K562 (cell line): ENCODE results near the gene TBCCD1. TPM values are rescaled to one million over a fixed set of nuclear protein-coding genes. Genes with fewer than 3 reads are reported as not detected.

Experiments
- CBFA2T3 ChIP-seq: fragments of 450-650 bp; IDR thresholded peaks from 2 replicates; pipeline ENCODE4 v1.6.1; 2017
- CEBPB ChIP-seq: fragments of 450-650 bp; IDR thresholded peaks from 2 replicates; pipeline ENCODE4 v1.6.1; 2016; ENCODE audit warnings: missing genetic modification characterization, missing compliant biosample characterization
- DPF2 ChIP-seq: fragments of 450-650 bp; IDR thresholded peaks from 2 replicates; pipeline ENCODE4 v1.6.1; 2016
- JUN ChIP-seq, 2 experiments: sonication (generic) in 1 of 2; formaldehyde crosslinking in 1 of 2; IDR thresholded peaks; 2 replicates each; pipeline versions ENCODE4 v1.6.1 to v1.8.0; 2012 to 2022; ENCODE audit warnings: borderline replicate concordance in 2 of 2, mild to moderate bottlenecking in 2 of 2, improper control_type of control experiment in 1 of 2, low read depth in 1 of 2, low read length in 1 of 2, missing genetic modification reagents in 1 of 2
- KDM1A ChIP-seq, 2 experiments: fragments of 450-650 bp; IDR thresholded peaks; 2 replicates each; pipeline ENCODE4 v1.6.1; 2016; ENCODE audit warnings: mild to moderate bottlenecking in 2 of 2
- MEIS2 ChIP-seq: fragments of 450-650 bp; IDR thresholded peaks from 2 replicates; pipeline ENCODE4 v1.6.1; 2014; ENCODE audit warnings: mild to moderate bottlenecking; ENCODE audit not compliant: partially characterized antibody
- MYNN ChIP-seq, 2 experiments: sonication (generic); formaldehyde crosslinking in 1 of 2; IDR thresholded peaks; 2 replicates each; pipeline versions ENCODE4 v1.5.0 to v1.6.1; 2016 to 2020; ENCODE audit warnings: antibody characterized with exemption in 1 of 2, missing genetic modification reagents in 1 of 2
- SOX6 ChIP-seq: fragments of 450-650 bp; IDR thresholded peaks from 2 replicates; pipeline ENCODE4 v1.6.1; 2014; ENCODE audit warnings: mild to moderate bottlenecking
- SPI1 ChIP-seq: IDR thresholded peaks from 2 replicates; pipeline ENCODE4 v1.6.1; 2011; ENCODE audit warnings: low read depth, low read length, control low read depth, borderline replicate concordance
- ZEB2 ChIP-seq: fragments of 450-650 bp; IDR thresholded peaks from 2 replicates; pipeline ENCODE4 v1.6.1; 2016
- ZKSCAN1 ChIP-seq: fragments of 150-350 bp; IDR thresholded peaks from 2 replicates; pipeline ENCODE4 v1.6.1; 2016; ENCODE audit warnings: low read depth, low read length
- ZNF12 ChIP-seq: sonication (generic); formaldehyde crosslinking; IDR thresholded peaks from 2 replicates; pipeline ENCODE4 v1.4.0; 2020; ENCODE audit warnings: mild to moderate bottlenecking, missing genetic modification reagents
- polyA plus RNA-seq, 8 experiments: library from polyadenylated mRNA; depleted of rRNA in 4 of 8; stranded (reverse) in 5 of 8; unstranded in 3 of 8; fragments of >200 nt; fragmentation: Nextera tagmentation in 2 of 8; fragmentation: Illumina TruSeq in 1 of 8; extraction: Ambion mirVana in 2 of 8; extraction: Trizol in 1 of 8; gene quantifications; 2 replicates each; pipeline versions ENCODE4 v1.2.1 to v1.2.3, GENCODE V29; 2011 to 2014; ENCODE audit warnings: inconsistent platforms in 1 of 8, missing spikeins in 1 of 8
- total RNA-seq, 7 experiments: library from RNA; depleted of rRNA in 6 of 7; stranded (reverse); fragments of >200 nt in 6 of 7; fragmentation: Illumina TruSeq in 2 of 7; extraction: Trizol in 2 of 7; gene quantifications; 2 replicates each; pipeline versions ENCODE4 v1.2.1 to v1.2.3, GENCODE V29; 2011 to 2021; ENCODE audit warnings: low replicate concordance in 1 of 7
- TF ChIP-seq, protein P1 (sequence below), 2 experiments: IDR thresholded peaks in 1 of 2; conservative IDR thresholded peaks in 1 of 2; 2 replicates each; pipeline ENCODE4 v1.6.1; 2016; ENCODE audit warnings: low read depth in 2 of 2, mild to moderate bottlenecking in 1 of 2, missing compliant biosample characterization in 1 of 2, missing genetic modification characterization in 1 of 2, moderate library complexity in 1 of 2
- TF ChIP-seq, protein P2 (sequence below): fragments of 450-650 bp; IDR thresholded peaks from 2 replicates; pipeline ENCODE4 v1.6.1; 2016

Gene TBCCD1
- total and polyA plus RNA-seq, 9 of the 15 experiments (the other 6 are each of a cell fraction or from before 2014, with no cell fraction given): 17.7 to 31.1 (median 21.2) TPM

DNA sequence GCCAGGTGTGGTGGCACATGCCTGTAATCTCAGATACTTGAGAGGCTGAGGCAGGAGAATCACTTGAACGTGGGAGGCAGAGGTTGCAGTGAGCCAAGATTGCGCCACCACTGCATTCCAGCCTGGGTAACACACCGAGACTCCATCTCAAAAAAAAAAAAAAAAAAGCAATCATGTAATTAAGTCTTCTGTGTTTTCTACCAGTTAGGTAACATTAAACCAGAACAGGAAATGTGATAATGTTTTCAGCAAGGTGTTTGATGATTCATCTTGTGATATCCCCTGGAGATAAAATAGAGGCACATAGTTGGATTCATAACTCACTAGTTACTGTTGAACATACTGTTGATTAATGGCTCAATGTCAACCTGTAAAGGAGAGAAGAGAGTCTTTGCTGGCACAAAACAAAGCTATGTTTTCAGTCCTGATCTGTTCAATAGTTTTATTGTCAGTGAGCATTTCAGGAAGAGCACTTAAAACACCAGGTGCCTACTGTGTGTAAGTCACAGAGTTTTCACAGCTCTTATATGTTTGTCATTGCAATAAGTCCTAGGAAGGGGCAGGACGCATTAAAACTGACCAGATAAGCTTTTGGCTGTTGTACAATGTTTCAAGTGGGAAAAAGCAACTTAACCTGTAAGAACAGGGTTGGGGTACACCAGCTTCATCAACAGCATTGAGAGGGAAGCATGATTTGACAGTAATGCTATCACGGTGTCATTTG is 22.9 kb upstream of the TBCCD1 start (continued):
- TF ChIP-seq, protein P1, sequence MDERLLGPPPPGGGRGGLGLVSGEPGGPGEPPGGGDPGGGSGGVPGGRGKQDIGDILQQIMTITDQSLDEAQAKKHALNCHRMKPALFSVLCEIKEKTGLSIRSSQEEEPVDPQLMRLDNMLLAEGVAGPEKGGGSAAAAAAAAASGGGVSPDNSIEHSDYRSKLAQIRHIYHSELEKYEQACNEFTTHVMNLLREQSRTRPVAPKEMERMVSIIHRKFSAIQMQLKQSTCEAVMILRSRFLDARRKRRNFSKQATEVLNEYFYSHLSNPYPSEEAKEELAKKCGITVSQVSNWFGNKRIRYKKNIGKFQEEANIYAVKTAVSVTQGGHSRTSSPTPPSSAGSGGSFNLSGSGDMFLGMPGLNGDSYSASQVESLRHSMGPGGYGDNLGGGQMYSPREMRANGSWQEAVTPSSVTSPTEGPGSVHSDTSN (CRISPR knock-in tag; IDR thresholded peaks at IDR 0.05; ENCODE audit: low read depth): no peak
- TF ChIP-seq, protein P1 (tag; conservative IDR thresholded peaks at IDR 0.05; ENCODE audit: low read depth): peak; percentile 47; the same call in 1 of the 2 replicates
- TF ChIP-seq DPF2 (peak; percentile 28; the same call in 1 of the 2 replicates), SOX6 (peak; percentile 42; the same call in 1 of the 2 replicates), CEBPB (peak; percentile 84), KDM1A (IDR thresholded peaks at IDR 0.05) (0 out of 4 replicates have a peak, but pooled peaks of 1 of the 2 experiments have one; percentile 5), MEIS2 (peak; percentile 77), ZKSCAN1 (peak; percentile 61; the same call in 1 of the 2 replicates), ZNF12 (CRISPR knock-in tag) (no peak), ZEB2 (peak; percentile 78; the same call in 1 of the 2 replicates), JUN (IDR thresholded peaks at IDR 0.05; ENCODE audit: borderline replicate concordance, low read depth, low read length) (0 out of 2 replicates have a peak, but pooled peaks have one; percentile 27), JUN (CRISPR knock-in tag; IDR thresholded peaks at IDR 0.05; ENCODE audit: borderline replicate concordance) (no peak), SPI1 (no peak), MYNN (IDR thresholded peaks at IDR 0.05) (no peak), MYNN (CRISPR knock-in tag; IDR thresholded peaks at IDR 0.05) (no peak), CBFA2T3 (peak; percentile 13; the same call in 1 of the 2 replicates)
- TF ChIP-seq, protein P2, sequence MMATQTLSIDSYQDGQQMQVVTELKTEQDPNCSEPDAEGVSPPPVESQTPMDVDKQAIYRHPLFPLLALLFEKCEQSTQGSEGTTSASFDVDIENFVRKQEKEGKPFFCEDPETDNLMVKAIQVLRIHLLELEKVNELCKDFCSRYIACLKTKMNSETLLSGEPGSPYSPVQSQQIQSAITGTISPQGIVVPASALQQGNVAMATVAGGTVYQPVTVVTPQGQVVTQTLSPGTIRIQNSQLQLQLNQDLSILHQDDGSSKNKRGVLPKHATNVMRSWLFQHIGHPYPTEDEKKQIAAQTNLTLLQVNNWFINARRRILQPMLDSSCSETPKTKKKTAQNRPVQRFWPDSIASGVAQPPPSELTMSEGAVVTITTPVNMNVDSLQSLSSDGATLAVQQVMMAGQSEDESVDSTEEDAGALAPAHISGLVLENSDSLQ: peak; percentile 36; the same call in 1 of the 2 replicates
